Stimulated activated CD4-positive, alpha-beta T cell treated with anti-CD3 and anti-CD28 coated beads, Interleukin-15, amount 100 ng/mL, for 1 hour (primary cell): ENCODE measurements around the gene LBX2.

ENCODE experiments used
- DNase-seq, 2 donors: peaks; one replicate each; pipeline ENCODE4 v3.0.0-alpha.2; 2020; ENCODE audit warnings: low read depth in 1 of 2, low spot score in 1 of 2

The LBX2 gene

DNA sequence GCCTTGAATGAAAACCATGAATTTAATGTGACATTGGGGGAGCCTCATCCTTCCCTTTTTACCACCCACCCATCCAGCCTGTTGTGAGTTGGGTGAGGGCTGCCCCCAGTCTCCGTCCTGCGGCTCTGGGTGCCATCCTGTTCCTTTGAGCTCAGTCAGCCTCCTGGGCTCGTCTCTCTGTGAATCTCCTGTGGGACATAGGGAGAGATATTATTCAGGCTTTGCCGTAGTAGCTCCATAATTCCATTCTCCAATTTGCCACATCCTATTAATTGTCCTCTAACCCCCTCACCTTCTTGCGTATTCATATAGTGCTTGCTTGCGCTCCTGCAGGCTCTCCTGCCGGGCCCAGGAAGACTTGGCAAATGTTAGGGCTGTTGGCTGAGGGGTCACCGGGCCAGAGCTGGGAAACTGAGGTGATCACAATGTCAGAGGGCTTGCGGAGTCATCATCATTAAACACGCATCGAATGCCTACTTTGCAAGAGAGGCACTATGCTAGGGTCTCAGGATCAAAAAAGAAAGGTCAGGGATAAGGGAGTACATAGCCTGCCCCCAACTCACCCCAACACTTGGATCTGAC lies 27.3 kb upstream of the LBX2 start:
- DNase-seq, result no peak

DNA sequence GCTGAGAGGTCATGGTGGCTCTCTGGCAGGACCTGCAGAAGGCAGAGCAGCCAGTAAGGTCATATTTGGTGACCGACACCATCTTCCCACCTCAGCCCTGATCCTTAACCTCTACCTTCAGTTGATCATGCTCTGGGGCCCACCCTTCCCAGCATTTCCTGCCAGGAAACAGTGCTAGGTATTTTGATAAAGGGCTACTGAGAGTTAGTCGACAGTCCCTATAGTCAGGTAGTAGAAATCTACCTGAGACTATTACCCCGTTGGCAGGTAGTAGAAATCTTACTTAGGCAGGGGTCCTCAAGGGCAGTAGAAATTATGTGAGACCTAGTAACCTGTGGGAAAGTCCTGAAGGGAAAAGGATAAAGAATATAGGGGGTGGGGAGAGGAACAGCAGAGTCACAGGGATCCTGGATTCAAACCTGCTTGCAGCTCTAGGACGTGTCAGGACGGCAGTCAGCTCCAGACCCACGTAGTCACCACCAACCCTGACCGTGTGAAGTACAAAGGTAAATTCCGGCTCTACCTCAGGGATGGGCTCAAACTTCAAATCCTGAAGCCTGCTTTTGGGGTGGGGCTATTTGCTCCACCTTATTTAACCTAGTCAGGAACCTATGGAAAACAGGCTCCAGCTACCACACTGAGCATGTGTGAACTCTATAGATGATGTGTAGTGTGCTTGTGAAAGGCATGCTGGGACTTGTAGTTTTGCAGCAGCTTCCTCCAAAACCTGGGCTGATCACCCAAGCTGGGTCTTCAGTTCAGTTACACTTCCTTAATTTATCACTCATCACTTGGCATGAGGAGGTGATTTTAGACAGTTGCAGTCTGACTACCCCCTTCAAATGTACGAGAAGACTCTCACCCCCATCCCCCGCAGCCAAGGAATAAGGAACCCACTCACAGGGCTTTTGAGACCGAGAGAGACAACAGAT lies 26.6 kb upstream of the LBX2 start, which contains the start of gene DQX1:
DQX1 (minus strand) TSS at position 515 of the 932 bp plus-strand sequence; CDS start at position 13, 502 bp downstream.
- no peak for DNase-seq

DNA sequence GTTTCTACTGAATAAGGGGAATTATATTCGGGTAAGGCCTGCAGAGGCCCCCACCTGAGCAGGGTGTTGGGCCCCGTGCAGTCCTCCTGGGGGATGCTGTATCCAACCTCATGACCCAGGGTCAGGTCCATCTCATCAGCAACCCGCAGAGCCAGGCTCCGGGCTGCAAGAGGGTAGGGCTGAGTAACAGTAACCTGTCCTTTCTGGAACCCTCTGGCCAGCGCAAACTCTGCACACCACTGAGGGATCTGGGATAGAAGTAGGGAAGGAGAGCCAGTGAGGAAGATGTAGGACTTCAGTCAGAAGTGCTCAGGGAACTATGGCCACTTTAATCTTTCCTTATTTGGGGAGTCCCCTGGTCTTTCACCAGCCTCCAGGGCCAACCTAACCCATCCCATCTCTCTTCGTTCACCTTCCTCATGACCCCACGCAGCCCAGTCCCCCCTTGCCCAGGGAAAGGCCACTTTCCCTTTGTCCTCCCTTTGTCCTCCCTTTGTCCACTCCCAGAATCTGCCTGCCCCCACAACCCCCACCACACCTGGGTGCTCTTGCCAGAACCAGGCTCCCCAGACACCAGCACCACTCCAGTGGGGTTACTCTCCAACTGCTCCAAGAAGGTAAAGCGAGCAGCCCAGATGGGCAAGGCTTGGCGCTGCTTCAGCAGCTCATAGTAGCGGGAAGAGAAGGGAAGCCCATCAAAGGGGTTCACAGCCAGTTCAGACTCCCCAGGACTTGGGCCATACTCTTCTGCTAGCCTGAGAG lies 25.7 kb upstream of the LBX2 start:
- DNase-seq, result no peak

DNA sequence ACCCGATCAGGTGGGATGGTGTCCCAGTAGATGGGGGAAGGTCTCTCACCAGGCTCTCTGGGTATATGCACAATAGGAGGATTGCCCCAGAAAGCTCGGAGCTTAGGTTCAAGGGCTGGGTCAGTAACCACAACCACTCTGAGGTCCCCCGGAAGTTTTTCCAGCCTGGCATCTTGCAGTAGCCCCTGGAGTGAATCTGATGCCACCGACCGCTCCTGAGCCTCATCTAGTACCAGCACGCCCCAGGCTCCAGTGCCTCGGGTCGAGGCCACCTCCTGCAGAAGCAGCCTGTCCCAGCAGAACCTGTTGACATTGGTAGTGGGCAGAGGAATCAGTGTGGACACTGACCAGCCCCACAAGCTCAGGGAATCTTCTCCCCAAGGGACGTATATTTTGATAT lies 24.6 kb upstream of the LBX2 start:
- DNase-seq, result no peak

DNA sequence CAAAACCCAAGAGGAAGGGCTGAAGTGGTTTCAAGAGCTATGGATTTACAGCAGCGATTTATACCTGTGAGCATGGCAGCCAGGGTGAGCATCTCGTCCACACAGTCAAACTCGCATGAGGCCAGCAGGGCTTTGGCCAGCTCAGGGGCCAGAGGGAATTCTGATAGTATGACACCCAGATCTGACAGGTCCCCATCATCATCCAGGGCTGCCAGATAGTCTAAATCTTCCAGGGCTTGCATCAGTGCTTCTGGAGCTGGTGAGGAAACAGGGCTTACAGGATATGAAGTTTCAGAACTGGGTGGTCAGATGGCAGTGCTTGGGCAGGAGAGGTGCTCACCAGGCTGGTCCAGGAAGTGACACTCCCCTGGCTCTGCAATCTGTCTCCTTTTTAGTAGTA lies 23.1 kb upstream of the LBX2 start:
- no peak for DNase-seq

DNA sequence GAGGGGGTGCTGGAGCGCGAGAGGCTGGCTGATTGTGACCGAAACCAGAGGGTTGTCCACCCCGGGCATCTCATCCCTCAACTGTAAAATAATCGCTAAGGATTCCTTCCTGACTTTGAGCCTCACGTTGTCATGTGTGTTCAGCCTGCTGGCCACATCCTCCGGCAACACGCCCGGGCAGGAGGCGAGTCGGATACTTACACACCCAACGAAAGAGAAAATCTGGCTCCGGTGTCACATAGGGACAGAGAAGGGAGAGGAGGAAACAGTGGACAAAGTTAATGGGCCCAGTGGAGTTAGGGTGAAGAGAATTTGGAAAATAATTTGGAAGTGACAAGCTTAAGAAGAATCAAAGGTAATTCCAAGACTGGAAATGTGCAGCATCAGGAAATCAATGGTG lies 17.2 kb upstream of the LBX2 start:
- DNase-seq, result no peak

DNA sequence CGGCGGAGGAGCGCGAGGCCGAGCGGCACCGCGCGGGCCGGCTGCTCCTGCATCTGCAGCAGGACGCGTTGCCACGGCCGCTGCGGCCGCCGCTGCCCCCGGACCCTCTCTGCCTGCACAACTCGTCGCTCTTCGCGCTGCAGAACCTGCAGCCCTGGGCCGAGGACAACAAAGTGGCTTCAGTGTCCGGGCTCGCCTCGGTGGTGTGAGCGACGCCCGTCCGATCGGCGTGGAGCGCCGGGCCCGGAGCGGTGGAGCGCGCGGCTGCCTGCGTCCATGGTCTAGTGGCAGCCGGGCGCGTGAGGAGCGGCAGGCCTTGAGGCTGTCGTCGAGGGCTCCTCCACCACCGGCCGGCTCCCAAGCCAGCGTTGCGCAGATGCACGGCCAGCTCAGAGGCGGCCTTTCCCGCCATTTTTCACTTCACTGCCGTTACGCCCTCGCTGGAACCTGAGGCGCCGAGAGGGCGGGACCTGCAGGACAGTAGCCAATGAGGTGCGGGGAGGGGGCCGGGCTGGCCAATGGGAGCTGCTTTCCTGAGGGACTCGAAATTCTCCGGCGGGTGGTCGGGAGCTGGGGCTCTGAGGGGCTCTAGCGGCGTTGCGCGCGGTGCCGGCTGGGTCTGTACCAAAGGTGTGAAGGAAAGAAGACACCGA lies 16.7 kb upstream of the LBX2 start:
- DNase-seq, result peak; percentile 54 to 71

DNA sequence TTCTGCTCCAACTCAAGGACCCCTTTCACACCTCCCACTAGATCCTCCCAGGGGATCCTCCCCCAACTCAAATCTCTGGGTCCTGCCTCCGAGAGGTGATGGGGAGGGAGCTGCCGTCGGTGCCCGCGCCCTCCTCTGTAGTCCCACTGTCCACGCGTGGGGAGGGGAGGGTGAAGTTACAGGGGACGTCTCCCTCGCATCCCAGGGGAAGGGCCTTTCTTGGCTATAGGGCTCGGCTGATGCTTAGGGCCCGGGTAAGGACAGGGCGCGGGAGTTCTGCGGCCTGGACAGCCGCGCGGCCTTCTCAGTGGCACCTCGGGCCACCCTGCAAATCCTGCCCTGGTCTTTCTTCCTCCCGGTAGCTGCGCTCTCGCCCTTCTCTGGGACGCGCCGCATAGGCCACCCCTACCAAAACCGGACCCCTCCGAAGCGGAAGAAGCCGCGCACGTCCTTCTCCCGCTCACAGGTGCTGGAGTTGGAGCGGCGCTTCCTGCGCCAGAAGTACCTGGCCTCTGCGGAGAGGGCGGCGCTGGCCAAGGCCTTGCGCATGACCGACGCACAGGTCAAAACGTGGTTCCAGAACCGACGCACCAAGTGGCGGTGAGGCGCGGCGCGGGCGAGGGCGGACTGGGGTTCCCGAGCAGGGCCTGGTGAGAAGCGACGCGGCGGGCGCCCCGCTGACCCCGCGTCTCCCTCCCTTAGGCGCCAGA lies 16.0 kb upstream of the LBX2 start:
- no peak for DNase-seq

DNA sequence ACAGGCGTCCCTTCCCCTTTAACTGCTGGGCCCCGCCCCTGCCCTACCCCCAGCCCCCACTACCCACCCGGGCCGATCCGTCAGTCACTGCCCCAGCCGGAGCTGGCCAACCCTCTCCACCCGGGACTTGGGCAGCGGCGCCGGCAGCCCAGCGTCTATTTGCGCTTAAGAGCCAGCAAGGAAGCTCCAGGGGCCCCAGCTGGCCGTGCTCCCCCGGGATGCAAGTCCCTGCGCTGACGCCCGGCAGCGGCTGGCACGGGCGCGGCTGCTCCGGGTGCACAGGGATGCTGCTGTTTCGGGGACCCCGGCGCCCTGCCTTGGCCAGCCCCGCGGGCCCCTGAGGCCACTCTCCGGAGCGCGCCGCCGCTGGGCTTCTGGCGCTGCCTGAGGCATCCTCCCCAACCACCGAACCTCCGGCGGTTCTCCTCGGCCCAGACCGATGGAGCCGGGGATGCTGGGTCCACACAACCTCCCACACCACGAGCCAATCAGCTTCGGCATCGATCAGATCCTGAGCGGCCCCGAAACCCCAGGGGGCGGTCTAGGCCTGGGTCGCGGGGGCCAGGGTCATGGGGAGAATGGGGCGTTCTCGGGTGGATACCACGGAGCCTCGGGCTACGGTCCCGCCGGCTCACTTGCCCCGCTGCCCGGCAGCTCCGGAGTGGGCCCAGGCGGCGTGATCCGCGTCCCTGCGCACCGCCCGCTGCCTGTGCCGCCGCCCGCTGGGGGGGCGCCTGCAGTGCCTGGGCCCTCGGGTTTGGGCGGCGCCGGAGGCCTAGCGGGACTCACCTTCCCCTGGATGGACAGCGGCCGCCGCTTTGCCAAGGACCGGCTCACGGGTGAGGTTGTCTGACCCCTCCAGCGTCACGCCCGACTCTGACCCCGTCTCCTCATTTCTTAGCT lies 15.2 kb upstream of the LBX2 start, which contains the start of gene TLX2:
TLX2 (plus strand) TSS at position 83 of the 903 bp plus-strand sequence; CDS start at position 440, 357 bp downstream.
- no peak for DNase-seq

DNA sequence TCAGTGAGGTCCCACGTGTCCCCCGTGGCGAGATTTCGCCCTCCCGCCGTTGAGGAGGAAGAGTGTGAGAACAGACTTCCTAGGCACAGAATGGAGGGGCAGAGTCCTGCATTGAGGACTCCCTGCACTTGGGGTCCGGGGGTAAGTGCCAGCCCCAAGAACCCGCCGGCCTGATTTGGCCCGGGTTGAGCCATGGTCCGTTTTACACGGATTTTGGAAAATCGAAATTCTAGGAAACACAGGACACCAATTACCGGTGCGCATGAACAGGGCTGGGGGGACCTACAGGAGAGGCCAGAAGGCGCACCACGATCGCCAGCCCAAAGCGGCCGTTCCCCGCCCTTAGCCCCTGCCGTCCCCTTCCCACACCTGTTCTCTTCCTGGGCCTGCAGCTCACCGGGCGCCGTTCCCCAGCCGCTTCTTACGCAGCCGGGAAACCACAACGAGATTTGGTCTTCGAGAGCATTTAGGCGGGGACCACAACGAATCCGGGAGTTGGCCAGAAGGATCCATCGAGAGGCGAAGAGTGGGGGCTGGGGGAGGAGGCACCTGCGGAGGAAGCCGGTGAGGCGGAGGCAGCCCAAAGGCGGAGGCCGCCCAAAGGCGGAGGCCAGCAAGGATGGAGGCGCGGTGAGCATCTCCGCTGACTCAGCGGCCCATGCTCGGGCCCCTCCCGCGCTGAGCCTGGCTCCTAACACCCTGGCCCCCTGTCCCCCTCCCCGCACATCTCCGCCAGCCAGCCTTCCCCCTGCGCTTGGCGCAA lies 14.4 kb upstream of the LBX2 start:
- DNase-seq, result no peak

DNA sequence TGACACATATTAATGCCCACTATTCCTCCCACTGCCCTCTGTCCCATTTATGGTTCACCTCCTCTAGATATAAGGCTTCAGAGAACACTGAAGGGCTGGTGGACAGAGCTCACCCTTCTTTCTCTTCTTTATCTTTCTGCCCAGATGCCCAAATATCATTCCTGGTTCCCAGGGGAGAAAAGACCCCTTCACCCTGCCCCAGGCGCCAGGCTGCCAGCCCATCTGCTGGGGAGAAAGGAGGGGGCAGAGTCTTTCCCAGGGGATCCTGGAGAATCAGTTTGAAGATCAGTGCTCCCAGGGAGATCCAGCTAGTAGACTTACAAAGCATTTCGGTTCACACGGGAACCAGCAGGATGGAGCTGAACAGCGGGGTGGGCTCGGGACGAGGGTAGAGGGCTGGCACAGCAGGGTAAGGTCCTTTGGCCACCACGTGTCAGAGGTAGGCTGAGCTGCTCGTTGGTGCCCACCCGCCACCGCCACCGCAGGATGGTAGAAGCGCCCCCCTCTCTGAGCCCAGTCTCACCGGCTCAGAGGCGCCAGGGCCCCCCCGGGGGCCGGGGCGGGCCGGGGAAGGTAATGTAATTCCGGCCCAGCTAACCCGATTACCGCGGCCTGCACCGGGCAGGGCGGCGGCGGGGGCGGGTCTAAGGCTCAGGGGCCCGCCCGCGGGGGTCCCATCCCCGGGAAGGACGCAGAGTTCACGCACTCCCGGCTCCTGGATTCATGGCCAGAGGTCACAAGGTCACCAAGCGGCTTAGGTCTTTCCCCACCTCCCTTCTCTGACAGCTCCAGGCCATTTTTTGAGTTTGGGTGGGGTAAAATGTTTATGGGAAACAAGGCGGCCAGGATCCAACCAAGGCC lies 13.6 kb upstream of the LBX2 start:
- DNase-seq, result no peak

DNA sequence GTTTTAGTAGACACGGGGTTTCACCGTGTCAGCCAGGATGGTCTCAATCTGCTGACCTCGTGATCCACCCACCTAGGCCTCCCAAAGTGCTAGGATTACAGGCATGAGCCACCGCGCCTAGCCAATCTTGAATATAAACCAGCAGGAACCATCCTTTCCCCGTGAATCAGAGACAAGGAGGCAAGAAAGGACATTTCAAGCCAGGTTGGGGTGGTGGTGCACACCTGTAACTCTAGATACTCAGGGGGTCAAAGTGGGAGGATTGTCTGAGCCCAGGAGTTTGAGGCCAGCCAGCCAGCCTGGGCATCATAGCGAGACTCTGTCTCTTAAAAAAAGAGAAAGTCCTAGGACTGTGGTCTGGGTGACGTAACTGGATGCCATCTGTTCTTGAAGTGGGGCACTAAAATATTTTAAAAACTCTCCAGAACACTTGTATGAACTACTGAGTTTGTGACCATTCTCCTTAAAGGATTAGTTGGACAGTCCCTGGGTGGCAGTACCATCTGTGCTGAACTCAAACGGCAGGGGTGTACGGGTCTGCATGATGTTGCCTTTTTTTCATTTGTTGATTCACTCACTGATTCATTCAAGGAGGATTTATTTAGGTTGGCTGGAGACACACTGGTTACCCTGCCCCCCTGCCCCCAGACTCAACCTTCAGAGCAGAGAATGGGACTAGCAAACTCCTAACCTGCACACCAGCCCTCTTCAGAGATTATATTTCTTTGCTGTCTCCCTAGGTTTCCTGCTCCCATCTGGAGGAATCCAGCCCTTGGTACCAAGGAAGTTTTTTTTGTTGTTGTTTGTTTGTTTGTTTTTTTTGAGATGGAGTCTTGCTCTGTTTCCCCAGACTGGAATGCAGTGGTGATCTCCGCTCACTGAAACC lies 11.9 kb upstream of the LBX2 start:
- no peak for DNase-seq

DNA sequence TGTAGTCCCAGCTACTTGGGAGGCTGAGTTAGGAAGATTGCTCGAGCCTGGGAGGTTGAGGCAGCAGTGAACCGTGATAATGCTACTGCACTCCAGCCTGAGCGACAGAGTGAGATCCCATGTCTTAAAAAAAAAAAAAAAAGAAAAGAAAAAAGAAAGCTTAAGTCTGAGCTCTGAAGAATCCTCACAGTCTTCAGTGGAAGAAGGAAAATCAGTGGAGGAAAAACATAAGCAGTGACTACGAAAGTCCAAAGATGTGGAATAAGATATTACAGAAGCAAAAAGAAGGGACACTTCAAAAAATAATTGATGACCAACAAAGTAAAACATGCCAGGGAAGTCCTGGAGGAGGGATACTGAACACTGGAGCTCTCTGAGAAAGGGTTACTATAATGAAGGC lies 10.9 kb upstream of the LBX2 start:
- no peak for DNase-seq

DNA sequence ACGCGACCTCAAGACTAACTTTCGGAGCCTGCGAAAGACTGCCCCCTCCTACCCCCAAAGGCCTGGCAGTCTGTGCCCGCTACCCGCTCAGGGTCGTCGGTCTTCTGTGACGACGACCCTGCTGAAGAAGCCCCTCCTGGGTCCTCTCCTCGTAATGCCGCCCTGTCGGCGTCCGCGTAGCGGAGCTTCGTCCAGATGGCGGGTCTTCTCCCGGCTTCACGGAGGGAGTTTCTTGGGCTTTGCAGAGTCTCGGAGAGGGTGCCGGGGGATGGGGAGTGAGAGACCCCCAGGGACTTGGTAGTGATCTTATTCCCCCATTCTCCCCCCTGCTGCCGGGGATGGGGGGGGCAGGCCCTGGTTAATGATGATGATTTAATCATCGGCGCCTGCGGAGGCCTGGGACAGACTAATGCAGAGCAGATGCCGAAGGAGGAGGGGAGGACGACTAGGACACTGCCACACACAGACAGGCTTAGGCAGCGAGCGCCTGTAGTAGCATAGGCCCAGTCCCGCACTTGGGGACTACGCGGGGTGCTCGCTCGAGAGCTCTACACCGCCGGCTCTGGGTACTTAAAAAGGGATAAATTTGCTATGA lies 8.6 kb upstream of the LBX2 start:
- DNase-seq, result no peak

DNA sequence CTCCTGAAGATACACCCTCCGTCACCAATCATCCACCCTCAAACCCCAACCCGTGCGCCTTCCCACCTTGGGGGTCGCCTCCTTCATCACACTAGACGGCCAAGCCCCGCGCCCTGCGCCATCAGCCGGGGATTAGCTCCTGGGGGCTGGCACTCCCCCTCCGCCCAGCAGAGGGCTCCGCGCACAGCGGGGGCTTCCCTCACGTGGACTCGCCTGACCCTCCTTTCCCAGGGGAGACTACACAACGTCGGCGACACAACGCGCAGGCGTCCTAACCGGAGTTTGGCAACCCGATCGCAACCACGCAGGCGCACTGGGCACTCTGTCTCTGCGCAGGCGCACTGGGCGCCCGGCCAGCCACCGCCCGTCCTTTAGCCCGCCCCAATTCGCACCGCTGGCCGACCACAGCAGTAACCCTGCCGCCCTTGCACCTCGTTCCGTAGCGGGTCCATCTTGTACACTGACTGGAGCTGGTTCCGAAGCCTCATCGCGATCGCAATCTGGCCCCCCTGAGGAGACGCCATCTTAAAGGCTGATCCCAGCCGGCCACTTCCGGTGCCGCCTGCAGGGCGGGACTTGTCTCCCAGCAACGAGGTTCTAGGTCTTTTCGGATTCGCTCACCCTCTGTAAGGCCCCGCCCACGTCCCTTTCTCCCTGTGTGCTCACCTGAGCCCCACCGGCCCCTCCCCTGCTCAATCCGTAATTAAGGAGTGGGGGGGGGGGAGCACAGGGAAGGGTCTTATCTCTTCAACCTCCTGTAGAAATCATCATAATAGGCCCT lies 7.9 kb upstream of the LBX2 start, which contains the start of gene PCGF1:
PCGF1 (minus strand) TSS at position 551 of the 781 bp plus-strand sequence; CDS start at position 524, 27 bp downstream.
- peak; percentile 95 to 98 for DNase-seq
